ENCODE measurements around the gene DNAJC6.
"Not testable (repeated sequence)": the region's sequence is repeated elsewhere in the genome, so short reads cannot be mapped to it uniquely, and the experiment has no call there.

The DNAJC6 gene

DNA sequence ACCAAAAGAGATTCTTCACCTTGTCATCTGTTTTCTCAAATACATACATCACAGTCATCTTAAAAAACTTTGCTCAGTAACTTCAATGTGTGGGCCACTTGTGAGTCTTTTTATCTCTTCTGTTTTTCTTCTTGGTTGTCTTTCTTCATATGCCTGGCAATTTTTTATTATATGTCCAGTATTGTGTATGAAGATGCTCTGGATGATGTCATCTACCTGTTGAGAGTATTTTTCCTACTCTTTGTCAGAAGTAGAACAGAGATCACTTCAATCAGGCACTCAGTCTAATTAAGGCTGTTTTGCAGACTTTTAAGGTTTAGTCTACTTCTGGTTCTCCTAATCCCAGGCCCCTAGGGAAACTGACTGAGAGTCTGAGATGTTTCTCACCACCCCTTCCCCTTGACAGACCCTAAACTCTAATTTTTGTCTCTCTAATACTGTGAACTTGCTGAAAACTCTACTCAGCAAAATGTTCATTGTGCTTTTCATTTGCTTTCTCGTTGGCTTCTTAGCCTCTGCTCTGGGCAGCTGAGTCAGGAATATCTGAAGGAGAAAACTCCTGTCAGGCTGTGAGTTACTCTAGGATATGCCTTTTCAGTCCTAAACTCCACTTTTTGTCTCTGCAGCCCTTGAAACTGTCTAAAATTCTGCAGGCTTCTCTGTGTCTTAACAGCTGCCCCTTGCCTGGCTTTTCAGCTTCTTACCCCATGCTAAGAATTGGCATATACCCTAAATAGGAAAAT lies 33.0 kb upstream of the DNAJC6 start:
- Histone ChIP-seq H3K4me1 (ENCODE audit: control insufficient read depth, insufficient read depth, low read length) (no peaks in the 10 kb centered on the region), H3K9me3 (replicated peaks; ENCODE audit: low read length) (no peaks in the 10 kb centered on the region), H3K36me3 (ENCODE audit: insufficient read depth, low read length) (no peaks in the 10 kb centered on the region), H3K9ac (ENCODE audit: low read depth, low read length) (no peak overlapping the region), H3K4me3 (ENCODE audit: low read length) (no peak overlapping the region), H3K4me2 (ENCODE audit: low read length) (no peak overlapping the region), H3K27me3 (ENCODE audit: control insufficient read depth, insufficient read depth, low read length) (no peaks in the 10 kb centered on the region)

DNA sequence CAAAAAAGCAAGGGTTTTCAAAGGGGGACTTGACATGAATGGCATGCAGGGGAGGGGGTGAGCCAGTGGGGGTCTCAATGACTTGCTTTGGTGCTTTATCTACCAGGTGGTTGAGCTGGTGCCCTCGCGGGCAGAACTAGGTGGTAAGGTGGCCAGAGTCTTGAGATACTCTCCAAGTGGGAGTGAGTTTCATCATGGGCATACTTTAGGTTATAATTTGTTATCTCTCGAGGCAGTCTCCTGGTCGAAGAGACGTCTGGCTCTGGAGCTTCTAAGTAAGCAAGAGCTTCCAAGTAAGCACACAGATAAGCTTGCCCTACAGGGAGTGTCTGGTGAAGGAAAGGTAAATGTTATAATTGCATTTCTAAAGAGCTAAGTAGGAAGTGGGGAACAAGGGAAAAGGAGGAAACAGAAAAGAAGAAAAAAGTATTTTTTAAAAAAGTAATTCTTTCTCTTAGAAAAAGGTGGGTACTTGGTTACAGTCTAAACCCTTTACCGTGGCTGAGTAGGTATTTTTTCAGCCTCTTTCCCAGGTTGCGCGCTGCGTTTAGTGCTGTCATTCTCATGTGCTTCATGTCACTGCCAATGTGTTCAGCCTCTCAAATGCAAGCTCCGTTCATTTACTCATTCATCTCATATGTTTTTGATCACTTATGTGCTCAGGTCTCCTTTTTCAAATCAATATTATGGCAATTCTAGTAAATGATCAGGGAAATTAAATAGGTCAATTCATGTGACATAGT lies 31.6 kb upstream of the DNAJC6 start:
- H3K9me3 ChIP-seq (replicated peaks; ENCODE audit: low read length): no peaks in the 10 kb centered on the region

GRCh38 chr1:65278376-65279069 lies 30.8 kb upstream of the DNAJC6 start:
- Histone ChIP-seq H3K4me2 (ENCODE audit: low read length) (no peak overlapping the region), H3K4me1 (ENCODE audit: control insufficient read depth, insufficient read depth, low read length) (peaks cover 9% of the 10 kb centered on the region), H3K9ac (ENCODE audit: low read depth, low read length) (no peak overlapping the region), H3K9me3 (replicated peaks; ENCODE audit: low read length) (no peaks in the 10 kb centered on the region), H3K27me3 (ENCODE audit: control insufficient read depth, insufficient read depth, low read length) (no peaks in the 10 kb centered on the region), H3K36me3 (ENCODE audit: insufficient read depth, low read length) (no peaks in the 10 kb centered on the region), H3K4me3 (ENCODE audit: low read length) (no peak overlapping the region)

More for the DNA sequence above, 31.6 kb upstream of the DNAJC6 start:
- Histone ChIP-seq H3K9ac (ENCODE audit: low read depth, low read length) (no peak overlapping the region), H3K4me3 (ENCODE audit: low read length) (no peak overlapping the region), H3K4me1 (ENCODE audit: control insufficient read depth, insufficient read depth, low read length) (peaks cover 5% of the 10 kb centered on the region), H3K4me2 (ENCODE audit: low read length) (no peak overlapping the region), H3K27me3 (ENCODE audit: control insufficient read depth, insufficient read depth, low read length) (no peaks in the 10 kb centered on the region), H3K36me3 (ENCODE audit: insufficient read depth, low read length) (no peaks in the 10 kb centered on the region)

DNA sequence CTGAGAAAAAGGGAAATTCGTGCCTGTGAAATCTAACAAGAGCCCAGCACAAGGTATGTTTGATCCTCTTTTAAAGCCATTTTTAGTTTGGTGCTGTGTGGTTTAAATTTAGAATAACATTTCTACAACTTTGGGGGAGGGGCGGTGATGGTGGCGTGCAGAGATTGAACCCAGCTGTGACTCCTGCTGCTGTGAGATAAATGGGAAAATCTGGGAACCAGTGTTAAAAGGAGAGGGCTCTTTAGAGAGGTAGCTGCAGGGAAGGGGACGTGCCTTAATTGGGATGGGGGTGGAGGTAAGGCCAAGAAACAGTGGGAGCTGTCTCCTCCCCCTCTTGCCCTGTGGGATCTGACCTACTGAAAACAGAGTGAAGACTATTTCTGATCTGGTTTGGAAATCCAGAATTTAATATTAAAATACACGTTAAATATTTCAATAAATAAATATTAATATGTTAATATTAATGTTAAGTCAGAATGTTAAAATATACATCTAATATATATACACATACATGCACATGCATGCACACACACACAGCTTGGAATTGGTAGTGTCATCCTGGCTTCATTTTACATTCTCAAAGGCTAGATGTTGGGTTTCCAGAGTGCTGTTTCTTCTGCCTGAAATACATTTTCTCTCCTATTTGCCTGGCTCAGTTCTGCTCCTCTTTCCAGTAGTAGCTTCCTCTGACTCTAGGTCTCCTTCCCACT lies 30.1 kb upstream of the DNAJC6 start:
- Histone ChIP-seq H3K4me1 (ENCODE audit: control insufficient read depth, insufficient read depth, low read length) (peaks cover 9% of the 10 kb centered on the region), H3K4me3 (ENCODE audit: low read length) (no peak overlapping the region), H3K27me3 (ENCODE audit: control insufficient read depth, insufficient read depth, low read length) (no peaks in the 10 kb centered on the region), H3K4me2 (ENCODE audit: low read length) (no peak overlapping the region), H3K9me3 (replicated peaks; ENCODE audit: low read length) (no peaks in the 10 kb centered on the region), H3K9ac (ENCODE audit: low read depth, low read length) (no peak overlapping the region), H3K36me3 (ENCODE audit: insufficient read depth, low read length) (no peaks in the 10 kb centered on the region)

GRCh38 chr1:65281846-65282245 lies 27.5 kb upstream of the DNAJC6 start:
- Histone ChIP-seq H3K9me3 (replicated peaks; ENCODE audit: low read length) (no peaks in the 10 kb centered on the region), H3K4me3 (ENCODE audit: low read length) (no peak overlapping the region), H3K4me1 (ENCODE audit: control insufficient read depth, insufficient read depth, low read length) (peaks cover 9% of the 10 kb centered on the region), H3K27me3 (ENCODE audit: control insufficient read depth, insufficient read depth, low read length) (no peaks in the 10 kb centered on the region), H3K36me3 (ENCODE audit: insufficient read depth, low read length) (no peaks in the 10 kb centered on the region), H3K4me2 (ENCODE audit: low read length) (no peak overlapping the region), H3K9ac (ENCODE audit: low read depth, low read length) (no peak overlapping the region)

DNA sequence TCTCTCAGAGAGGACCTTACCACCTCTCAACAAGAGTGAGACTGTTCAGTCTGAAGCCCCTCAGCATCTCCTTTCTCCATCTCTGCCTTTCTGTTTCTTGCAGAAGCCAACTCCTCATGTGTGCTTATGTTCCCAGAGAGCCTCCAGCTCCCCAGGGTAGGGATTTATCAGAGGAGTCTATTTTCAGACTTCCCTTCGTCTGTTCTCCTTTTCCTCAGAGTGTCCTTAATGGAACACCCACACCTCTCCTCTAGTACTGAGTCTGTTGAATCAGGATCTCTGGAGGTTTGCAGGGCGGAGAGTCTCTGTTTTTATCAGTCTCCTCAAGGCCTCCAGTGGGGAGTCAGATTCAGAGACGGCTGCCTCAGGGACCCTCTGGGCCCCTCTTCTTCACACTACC lies 25.1 kb upstream of the DNAJC6 start:
- peaks cover 9% of the 10 kb centered on the region for H3K4me1 ChIP-seq (ENCODE audit: control insufficient read depth, insufficient read depth, low read length)
- H3K27me3 ChIP-seq (ENCODE audit: control insufficient read depth, insufficient read depth, low read length): no peaks in the 10 kb centered on the region
- no peaks in the 10 kb centered on the region for H3K9me3 ChIP-seq (replicated peaks; ENCODE audit: low read length)
- H3K4me3 ChIP-seq (ENCODE audit: low read length): no peak overlapping the region
- H3K4me2 ChIP-seq (ENCODE audit: low read length): no peak overlapping the region
- no peaks in the 10 kb centered on the region for H3K36me3 ChIP-seq (ENCODE audit: insufficient read depth, low read length)
- H3K9ac ChIP-seq (ENCODE audit: low read depth, low read length): no peak overlapping the region

GRCh38 chr1:65289449-65289848 lies 19.9 kb upstream of the DNAJC6 start:
- H3K4me1 ChIP-seq (ENCODE audit: control insufficient read depth, insufficient read depth, low read length): no peaks in the 10 kb centered on the region
- H3K27me3 ChIP-seq (ENCODE audit: control insufficient read depth, insufficient read depth, low read length): no peaks in the 10 kb centered on the region
- H3K4me3 ChIP-seq (ENCODE audit: low read length): no peak overlapping the region
- no peak overlapping the region for H3K4me2 ChIP-seq (ENCODE audit: low read length)
- H3K9me3 ChIP-seq (replicated peaks; ENCODE audit: low read length): no peaks in the 10 kb centered on the region
- H3K9ac ChIP-seq (ENCODE audit: low read depth, low read length): no peak overlapping the region
- H3K36me3 ChIP-seq (ENCODE audit: insufficient read depth, low read length): no peaks in the 10 kb centered on the region

DNA sequence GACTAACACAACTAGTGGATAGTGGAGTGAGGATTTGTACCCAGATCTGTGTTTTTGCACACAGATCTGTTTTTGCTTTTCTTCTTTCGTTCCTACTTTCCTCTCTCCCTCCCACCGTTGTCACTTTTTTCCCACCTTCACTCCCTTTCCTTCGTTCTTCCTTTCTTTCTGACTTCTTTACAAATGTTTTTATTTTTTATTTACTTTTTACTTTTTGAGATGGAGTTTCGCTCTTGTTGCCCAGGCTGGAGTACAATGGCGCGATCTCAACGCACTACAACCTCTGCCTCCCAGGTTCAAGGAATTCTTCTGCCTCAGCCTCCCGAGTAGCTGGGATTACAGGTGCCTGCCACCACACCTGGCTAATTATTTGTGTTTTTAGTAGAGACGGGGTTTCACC lies 17.5 kb upstream of the DNAJC6 start:
- H3K4me1 ChIP-seq (ENCODE audit: control insufficient read depth, insufficient read depth, low read length); H3K4me2 ChIP-seq (ENCODE audit: low read length); H3K36me3 ChIP-seq (ENCODE audit: insufficient read depth, low read length); H3K27me3 ChIP-seq (ENCODE audit: control insufficient read depth, insufficient read depth, low read length); H3K9me3 ChIP-seq (replicated peaks; ENCODE audit: low read length); H3K9ac ChIP-seq (ENCODE audit: low read depth, low read length); H3K4me3 ChIP-seq (ENCODE audit: low read length): not testable (repeated sequence)

GRCh38 chr1:65292861-65293593 lies 16.3 kb upstream of the DNAJC6 start:
- Histone ChIP-seq H3K27me3 (ENCODE audit: control insufficient read depth, insufficient read depth, low read length) (no peaks in the 10 kb centered on the region), H3K4me1 (ENCODE audit: control insufficient read depth, insufficient read depth, low read length) (no peaks in the 10 kb centered on the region), H3K9ac (ENCODE audit: low read depth, low read length) (no peak overlapping the region), H3K9me3 (replicated peaks; ENCODE audit: low read length) (no peaks in the 10 kb centered on the region), H3K4me2 (ENCODE audit: low read length) (no peak overlapping the region), H3K4me3 (ENCODE audit: low read length) (no peak overlapping the region), H3K36me3 (ENCODE audit: insufficient read depth, low read length) (no peaks in the 10 kb centered on the region)

DNA sequence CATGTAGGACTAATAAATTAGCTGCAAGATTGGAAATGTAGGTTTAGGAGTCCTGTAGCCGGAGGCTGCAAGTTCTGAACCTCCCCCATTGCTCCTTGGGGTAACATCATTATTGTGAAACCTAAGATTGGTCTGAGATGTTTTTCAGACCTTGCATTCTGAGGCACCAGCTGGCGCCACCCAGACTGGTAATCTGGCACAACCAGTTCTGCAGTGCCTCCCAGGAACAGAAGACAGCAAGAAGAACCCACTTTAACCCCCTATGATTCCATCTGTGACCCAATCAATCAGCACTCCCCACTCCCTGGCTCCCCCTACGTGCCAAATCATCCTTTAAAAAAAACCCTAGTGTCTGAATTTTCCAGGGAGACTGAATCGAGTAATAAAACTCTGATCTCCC lies 11.6 kb upstream of the DNAJC6 start:
- Histone ChIP-seq H3K9me3 (replicated peaks; ENCODE audit: low read length) (no peaks in the 10 kb centered on the region), H3K9ac (ENCODE audit: low read depth, low read length) (no peak overlapping the region), H3K4me1 (ENCODE audit: control insufficient read depth, insufficient read depth, low read length) (no peaks in the 10 kb centered on the region), H3K4me2 (ENCODE audit: low read length) (no peak overlapping the region), H3K36me3 (ENCODE audit: insufficient read depth, low read length) (no peaks in the 10 kb centered on the region), H3K4me3 (ENCODE audit: low read length) (no peak overlapping the region), H3K27me3 (ENCODE audit: control insufficient read depth, insufficient read depth, low read length) (no peaks in the 10 kb centered on the region)

GRCh38 chr1:65299328-65299727 lies 10.0 kb upstream of the DNAJC6 start:
- Histone ChIP-seq H3K4me3 (ENCODE audit: low read length) (no peak overlapping the region), H3K9ac (ENCODE audit: low read depth, low read length) (no peak overlapping the region), H3K4me1 (ENCODE audit: control insufficient read depth, insufficient read depth, low read length) (no peaks in the 10 kb centered on the region), H3K36me3 (ENCODE audit: insufficient read depth, low read length) (no peaks in the 10 kb centered on the region), H3K4me2 (ENCODE audit: low read length) (no peak overlapping the region), H3K27me3 (ENCODE audit: control insufficient read depth, insufficient read depth, low read length) (no peaks in the 10 kb centered on the region), H3K9me3 (replicated peaks; ENCODE audit: low read length) (no peaks in the 10 kb centered on the region)

All from skeletal muscle satellite cell (primary cell).